Measurements from ENCODE around the gene PARD3B.

PARD3B gene

DNA sequence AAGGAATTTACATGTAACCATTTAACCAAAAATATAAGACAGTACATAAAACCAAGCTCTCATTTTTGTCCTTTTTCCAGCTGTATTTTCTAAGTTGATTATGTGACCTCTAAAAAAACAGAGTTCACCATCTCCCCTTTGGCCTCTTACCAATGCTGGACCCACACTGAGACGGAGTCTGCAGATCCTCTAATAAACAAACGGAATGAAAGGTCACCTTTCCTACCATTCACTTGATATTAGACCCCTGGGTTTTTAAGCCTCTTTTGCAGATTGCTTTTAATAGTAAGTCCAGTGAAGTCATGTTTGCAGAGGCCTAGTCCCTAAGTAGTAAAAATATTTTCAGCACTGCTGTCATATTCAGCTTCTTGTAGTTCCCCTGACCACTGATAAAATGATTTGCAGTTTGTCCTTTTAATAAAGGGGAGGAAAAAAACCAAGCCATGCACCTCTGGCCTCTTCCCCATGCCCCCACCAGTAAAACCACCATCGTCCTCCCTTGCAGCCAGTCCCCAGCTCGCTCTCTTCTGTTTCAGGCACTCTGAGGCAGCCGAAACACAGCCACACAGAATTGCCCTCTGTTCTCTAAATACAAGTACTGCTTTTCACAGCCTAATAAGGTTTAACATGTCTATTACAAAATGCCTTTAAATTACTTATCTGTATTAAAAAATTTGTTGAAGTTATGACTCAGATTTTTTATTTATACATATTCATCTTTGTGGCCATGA is 427.5 kb downstream of the PARD3B start:
- DNase-seq = no peak

DNA sequence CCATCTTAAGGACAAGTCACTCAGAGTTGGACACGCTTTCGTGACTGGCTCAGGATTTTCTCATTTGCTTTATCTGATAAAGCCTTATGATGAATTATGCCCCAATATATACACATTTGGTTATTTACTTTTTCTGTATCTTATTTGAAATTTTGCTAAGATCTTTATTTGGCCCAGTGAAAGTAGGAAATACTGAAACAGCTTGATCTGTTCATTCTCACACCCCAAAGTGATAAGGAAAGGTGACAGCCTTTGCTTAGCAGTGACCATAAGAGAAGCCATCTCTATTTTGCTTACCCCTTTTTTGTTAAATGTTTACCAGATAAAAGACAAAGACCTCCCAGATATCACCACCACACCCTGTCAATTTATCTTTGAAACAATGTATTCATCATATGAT is 428.3 kb downstream of the PARD3B start:
- DNase-seq = no peak

DNA sequence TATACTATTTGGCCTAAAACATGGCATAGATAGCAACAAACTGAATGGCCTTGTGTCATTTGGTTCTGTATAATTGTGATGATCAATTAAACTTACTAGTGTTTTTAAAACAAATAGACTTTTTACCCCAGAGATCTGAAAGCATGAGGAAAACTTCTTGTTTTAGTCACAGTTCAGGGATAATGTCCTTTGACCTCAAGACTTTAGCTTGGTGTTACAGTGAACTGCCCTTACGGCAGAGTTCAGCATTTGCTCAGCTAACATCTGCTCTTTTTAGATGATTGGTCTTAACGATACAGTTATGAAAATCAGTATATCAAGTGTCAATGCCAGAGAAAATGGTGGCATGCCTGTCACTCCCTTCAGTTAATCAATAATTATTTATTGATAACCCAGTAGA is 429.2 kb downstream of the PARD3B start:
- DNase-seq = no peak

DNA sequence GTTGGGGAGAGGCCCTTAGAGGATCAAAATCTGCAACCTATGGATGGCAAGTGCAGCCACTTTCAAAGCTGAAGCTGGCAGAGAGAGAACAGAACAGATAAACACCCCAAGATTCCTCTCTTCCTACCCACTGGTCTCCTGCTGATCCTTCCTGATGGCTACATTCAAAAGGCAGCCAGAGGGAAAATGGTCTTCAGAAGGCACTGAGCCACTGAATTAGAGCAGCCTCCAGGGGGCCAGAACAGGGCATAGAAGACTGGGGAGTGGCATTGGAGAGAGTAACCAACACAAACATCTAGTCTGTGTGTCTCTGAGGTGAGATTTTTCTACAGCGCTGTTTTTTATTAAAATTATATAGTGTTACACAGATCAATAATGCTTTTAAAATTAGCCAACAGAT is 432.6 kb downstream of the PARD3B start:
- DNase-seq = no peak

DNA sequence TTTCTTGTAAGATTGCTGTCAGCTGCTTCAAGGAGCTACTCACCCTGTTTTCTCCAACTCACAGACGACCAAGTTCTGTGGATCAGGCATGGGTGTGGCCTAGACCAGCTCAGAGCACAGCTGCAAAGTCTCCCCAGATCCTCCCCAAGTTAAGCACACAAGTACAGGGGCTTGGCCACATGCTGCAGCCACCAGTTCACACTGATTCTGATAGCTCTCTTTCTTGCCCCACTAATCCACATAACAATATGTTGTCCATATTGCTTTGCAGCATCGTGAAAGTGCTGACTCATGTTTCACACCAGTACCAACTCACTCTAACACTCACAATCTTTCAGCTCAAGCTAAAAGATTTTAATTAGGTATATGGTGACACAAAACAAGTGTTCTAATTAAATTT is 437.0 kb downstream of the PARD3B start:
- DNase-seq = no peak

DNA sequence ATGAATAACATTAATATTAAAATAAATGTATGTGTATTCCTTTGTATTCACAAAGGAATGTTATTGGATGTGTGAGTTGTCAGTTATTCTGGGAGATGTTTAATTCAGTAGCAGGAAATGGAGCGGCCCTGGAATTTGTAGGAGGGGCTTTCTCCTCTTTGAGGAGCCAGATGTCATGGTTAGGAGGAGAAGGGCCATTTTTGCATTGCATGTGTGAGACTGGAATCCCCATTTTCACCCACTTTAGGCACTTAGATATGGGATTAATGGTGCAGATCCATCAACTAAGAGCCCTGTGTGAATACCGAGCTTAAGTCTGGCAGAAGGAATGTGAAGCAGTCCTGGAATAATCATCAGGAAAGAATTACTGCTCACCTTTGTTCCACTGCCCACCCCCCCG is 439.2 kb downstream of the PARD3B start:
- no peak for DNase-seq

DNA sequence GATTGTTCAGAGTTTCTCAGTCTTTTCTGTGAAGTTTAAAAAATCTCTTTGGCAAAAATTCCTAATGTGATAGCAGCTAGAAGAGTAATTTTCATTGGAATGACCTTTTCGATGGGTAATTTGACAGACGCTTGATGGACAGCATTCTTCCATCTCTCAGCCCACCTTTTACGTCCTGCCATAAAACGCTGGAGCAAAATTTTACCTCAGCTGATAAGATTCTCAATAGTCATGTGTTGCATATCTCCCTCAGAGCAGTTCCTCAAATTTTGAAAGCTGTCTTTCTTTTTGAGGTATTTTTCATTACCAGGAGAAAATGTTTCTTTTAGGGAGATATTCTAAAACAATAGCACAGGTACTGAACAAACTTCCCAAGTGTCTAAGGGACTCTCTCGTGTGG is 441.4 kb downstream of the PARD3B start:
- no peak for DNase-seq

DNA sequence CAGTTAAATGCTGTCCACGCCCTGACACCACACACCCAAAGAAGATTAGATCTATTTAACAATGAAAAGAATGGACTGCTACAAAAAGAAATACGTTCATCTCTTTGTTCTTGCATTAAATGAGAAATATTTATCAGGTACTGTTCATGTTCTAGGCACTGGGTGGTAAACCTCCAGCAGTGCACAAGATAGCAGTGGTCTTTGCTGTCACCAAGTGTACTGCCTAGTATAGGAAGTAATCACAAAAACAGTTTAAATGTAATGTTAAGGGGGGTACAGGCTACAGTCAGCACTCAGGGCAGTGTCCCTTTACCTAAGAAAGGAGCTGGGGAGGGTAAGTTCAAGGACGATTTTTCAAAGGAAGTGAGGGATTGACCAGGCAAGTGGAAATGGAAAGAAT is 443.6 kb downstream of the PARD3B start:
- DNase-seq = no peak

DNA sequence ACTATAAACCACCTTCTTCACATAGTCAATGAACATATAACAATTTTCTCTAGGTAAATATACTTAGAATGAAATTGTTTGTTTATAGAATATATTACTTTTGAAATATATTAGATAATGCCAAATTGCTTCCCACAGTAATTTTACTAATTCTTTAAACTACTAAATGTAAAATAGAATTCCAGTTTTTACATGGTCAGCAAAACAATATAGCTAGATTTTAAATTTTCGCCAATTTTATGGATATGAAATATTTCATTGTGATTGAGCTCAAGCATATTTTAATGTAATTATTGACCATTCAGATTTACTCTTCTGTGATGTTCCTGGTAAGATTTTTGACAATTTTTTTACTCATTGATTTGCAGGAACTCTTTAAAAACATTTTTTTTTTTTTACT is 444.6 kb downstream of the PARD3B start:
- DNase-seq = no peak

DNA sequence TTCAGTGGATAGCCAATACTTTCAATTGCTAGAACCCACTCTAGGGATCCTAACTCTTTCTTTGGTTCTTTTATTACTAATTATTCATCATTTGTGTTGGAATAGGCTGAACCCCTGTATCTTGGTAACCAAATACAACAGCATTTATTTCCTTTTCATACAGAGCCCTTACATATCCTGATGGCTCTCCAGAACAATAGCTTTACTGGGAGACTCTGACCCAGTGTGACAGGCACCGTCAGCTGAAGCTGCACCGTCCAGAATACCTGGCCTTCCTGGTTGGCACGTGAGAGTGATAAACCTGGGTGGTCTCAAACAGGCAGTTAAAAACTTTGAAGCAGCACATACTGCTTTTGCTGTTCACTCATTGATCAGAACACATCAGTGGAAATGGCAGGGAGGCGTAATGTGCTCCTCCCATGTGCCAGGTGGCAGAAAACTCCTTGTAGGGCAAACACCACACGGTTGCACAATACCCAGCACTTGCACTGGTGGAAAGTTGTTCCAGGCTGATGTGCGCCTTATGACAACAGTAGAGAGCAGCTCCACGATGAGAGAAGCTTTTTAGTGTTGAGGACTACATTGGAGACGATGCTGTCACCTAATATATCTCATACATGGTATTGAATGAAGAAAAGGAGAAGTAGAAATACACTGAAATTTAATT is 456.2 kb downstream of the PARD3B start:
- no peak for DNase-seq

DNA sequence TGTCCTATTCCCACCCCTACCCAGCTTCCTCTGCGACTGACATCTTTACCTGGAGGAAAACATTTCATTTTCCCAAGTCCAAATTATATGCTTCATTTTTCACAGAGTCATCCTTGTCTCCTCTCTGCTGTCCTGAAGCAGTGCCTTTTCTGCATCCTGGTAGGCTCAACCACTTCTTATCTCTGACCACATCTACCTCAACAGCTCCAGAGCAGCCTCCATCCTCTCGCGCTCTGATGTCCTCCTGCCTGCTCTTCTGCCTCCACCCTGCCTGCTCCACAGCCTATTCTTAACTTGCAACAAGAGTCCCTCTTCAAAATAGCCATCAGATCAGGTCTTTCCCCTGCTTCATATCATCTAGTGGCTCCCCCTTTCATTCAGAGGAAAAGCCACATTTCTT is 457.1 kb downstream of the PARD3B start:
- no peak for DNase-seq

DNA sequence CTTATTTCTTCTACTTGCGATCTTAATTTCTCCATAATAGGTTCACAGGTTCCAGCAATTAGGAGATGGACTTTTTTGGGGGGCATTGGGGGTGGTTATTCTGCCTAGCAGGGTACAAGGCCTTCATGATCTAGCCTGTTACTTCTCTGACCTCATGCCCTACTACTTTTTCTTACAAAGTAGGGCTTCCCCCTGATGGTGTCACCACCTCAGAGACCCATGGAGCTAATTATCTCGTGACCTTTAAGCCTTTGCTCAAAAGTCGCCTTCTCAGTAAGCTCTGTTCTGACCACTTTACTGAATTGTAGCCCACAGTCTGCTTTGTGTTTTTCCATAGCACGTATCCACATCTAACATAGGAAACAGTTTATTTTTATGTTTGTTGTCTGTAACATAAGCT is 458.0 kb downstream of the PARD3B start:
- no peak for DNase-seq

DNA sequence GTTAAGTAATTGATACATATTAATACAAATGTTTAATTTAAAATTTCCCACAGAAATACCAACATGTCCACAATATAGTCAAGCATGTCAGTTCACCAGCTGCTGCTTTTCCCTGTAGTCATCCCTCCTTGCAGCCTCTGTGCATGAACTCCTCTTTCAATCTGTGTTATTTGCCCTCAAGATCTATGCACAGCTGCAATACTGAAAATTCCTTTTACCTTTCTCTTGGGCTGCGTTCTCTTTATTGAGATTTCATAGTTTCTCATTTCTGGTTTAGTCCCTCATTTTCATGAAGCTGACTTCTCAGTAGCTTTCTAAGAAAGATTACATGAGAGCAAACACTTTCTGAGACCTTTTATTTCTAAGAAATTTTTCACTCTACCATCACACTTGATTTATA is 464.9 kb downstream of the PARD3B start:
- DNase-seq = no peak

DNA sequence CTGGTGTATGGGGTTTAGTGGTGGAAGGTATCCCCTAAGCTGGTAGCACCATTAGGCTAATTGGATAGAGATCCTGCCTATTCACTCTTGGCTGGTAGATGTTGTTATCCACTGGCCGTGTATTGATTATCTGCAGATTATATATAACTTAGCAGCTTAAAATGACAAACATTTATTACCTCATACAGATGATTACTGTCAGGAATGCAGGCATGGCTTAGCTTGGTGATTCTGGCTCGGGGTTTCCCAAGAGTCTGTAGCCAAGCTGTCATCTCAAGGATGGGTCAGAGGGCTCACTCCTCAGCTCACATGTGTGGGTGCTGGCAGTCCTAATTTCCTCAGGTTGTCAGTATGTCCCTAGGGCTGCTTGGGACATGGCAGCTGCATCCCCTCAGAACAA is 465.8 kb downstream of the PARD3B start:
- DNase-seq = no peak

DNA sequence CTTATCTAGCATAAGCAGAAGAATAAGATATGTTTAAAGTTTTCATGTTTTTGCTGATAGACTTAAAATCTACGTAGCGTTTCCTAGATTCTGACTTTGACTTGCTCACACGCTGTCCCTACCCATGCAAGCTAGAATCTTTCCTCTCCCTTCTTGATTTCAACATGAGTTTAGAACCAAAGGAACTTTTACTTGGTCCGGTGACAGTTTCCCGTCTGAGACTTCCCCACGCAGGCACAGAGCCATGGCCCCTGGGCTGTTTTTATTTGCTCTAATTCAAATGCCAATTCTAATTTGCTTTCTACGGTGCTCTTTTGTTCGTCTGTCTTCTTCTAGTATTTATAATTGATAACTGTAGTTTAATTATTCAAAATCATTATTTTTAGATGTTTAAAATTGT is 467.7 kb downstream of the PARD3B start:
- DNase-seq = no peak

DNA sequence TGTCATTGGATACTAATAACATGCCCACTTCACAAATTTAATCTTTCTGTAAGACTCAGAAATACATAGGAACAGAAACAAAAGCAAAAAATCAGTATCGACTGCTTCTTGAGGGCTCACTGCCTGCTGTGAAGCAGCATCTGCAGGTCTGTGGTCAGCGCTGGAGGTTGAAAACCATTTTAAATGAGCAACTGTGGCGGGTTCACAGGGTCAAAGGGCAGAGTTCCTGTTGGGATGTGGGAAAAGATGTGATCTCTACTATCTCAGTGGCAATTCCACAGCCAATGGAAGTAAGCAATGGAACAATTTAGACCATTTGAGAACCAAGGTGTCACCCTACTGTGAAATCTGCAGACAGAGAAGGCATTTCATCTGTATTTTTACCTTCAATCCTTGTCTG is 468.3 kb downstream of the PARD3B start:
- no peak for DNase-seq

DNA sequence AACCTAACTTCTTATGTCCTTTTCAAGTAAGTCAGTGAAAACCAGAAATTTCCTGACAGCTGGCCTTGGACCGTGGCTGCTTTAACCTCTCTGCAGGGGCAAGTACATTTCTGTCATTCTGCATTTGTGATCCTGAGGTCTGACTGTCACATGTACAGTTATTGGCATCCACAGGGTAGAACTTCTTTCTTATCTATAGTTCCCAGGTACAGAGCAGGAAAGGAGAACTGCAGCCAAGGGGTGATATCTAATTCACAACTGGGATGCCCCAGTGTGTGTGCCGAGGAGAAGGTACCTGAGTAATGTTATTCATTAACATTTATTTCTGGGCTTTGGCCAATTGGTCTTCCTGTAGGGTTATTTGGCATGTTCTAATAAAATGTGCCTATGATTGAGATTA is 468.9 kb downstream of the PARD3B start:
- DNase-seq = no peak

DNA sequence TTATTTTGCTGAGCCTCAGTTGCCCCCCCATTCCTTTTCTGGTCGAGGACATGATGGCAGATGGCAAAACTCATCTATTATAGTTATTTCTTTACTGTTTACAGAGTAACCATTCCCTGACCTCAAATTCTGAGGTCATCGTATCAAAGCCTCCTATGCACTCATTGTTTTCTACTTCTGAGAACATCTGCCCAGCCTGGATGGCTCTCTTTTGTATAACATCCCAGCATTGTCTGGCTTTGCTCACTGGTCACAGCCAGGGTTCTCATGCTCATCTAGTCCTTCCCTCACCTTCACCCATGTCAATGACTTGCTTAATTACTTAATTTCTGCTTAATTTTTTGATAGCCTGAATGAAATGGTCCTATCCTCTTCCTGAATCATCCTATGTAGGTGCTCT is 472.1 kb downstream of the PARD3B start:
- DNase-seq = no peak

DNA sequence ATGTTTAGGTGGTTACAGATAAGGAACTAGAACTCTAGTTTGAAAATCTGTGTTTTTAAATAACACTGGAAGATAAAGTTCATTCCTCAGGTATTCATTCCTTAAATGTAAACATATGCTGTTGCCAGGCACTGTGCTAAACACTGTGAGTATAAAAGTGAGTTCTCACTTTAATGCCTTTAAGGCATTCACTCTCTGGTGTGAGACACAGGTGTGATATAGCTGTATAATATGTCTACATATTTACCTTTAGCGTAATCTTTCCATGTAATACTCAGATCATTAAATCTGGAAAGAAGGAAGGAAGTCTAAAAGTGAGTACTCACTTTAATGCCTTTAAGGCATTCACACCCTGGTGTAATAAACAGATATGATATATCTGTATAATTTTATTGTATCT is 472.6 kb downstream of the PARD3B start:
- no peak for DNase-seq

DNA sequence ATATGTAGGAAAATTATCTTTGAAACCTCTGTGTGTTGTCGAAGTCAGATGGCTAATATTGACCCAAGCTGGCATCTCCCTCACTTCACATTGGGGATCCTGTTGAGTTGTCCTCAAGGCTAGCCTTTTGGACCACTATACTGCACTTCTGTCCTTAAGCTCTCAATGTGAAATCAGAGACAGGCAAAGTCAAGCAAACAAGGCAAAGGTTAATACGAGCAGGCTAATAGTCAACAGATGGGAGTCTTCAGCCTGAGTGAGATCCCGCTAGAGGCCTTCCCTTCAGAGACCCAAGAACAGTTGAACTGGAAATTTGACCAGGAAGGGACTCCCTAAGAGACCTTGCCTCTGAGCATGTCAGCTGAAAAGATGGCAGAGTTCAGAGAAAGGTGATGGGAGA is 475.4 kb downstream of the PARD3B start:
- DNase-seq = no peak

DNA sequence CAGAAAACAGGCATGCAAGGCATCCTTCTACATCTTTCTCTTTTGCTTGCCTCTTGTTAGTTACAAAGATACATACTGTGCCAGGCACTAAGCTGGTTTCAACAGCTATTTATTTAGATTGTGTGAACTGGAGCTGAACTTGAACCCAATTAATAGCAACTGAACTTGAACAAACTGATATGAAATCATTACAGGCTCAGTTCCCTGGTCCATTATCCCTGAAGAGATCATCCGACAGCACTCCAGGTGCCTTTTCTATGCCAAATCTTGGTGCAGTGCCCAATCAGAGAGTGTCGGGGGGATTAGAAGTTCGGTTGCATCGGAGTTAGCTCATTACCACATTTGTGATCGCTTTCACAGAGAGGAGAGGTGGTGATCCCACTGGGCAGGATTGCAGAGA is 477.6 kb downstream of the PARD3B start:
- DNase-seq = no peak

DNA sequence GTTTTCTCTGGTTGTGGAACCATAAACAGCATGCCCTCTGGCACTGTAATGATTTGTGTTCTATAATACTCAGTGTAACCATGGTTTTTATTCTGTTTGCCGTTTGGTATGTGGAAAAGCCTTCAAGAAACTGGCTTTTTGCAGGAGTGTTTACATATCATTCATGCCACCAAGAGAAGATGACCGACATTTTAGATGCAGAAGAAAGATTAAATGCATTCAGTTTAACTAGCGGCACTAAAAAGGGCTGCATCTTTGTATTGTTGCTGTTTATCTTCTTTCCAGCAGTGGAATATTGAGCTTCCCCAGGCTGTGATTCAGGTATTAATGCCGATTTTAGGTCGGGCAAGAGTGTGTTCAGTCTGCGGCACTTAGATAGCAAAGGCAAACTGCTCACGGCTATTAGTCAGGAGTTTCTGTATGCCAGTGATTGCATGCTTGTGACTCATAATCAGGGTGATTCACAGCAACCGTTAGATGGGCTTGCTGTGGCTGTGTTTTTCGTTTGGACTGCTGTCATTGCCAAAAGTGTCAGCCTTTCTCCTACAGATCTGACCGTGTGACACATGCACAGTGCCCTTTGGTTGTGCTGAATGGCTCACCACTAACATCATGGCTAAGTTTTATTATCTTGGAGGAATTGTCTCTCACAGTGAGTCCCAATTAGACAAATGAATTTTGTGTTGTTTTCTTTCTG is 479.7 kb downstream of the PARD3B start:
- peak; percentile 13 for DNase-seq

DNA sequence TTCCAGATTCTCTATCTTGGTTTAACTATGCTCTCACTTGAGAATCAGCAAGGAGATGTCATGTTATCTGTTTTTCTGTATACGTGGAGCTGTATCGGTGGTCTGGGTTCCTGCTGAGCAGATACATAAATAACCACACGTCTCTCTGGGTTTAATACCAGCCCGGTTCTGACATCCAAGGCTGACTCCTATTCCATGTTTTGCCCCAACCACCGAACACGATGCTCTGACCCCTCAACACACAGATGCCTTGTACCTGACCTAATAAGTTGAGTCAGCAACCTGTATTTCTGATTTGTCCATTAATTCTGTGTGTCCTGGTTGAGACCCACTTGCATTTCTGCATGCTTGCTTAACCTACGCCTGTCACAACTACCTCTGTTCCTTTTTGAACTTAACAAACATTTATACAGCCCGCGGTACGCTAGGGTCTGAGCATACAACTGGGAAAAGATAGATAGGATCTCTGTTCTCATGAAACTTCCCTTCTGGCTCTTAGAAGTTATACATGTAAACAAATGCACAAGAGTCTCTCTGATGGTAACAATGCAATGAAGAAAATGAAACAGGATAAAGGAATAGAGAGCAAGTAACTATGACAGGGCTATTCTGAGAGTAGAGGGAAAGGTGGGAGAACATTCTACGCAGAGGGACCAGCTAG is 480.4 kb downstream of the PARD3B start:
- DNase-seq = no peak

DNA sequence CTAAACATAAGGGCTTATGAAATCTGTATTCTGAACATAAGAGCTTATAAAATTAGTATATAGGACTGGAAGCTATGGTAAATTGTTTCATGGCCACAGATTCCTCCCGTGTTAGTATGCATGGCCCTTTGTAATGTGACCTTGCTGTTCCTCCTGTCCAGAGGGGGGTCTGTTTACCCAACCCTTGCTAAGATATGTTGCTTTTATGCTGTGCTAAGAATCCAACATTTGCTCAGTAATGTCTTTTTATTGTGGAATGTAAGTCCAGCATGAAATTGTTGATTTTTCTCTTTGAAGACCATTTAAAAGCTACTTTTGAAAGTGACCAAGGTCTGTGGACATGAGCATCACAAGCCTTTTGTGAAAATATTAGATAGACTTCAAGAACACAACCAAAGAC is 485.4 kb downstream of the PARD3B start:
- DNase-seq = no peak
